ENCODE data around the gene OTX1. TPM values are rescaled to one million over a fixed set of nuclear protein-coding genes. Genes with fewer than 3 reads are reported as not detected.

OTX1 gene
- total and polyA plus RNA-seq, 9 of the 15 experiments (the other 6 are each of a cell fraction or from before 2014, with no cell fraction given), result 0.18 to 7.1 (median 0.58) TPM

GRCh38 chr2:63041592-63041991, 9.0 kb upstream of the OTX1 start (continued):
- TF ChIP-seq, protein P1, sequence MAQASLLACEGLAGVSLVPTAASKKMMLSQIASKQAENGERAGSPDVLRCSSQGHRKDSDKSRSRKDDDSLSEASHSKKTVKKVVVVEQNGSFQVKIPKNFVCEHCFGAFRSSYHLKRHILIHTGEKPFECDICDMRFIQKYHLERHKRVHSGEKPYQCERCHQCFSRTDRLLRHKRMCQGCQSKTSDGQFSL (CRISPR knock-in tag; IDR thresholded peaks at IDR 0.05), result no peak
- TF ChIP-seq, protein P1 (tag; IDR thresholded peaks at IDR 0.05), result no peak
- TF ChIP-seq EHMT2 (IDR thresholded peaks at IDR 0.05) (no peak; the same call in 1 of the 2 replicates), MYC (IDR thresholded peaks at IDR 0.05; ENCODE audit: low read depth, low read length) (peak; percentile 64; the same call in 1 of the 2 replicates), MYC (CRISPR knock-in tag; IDR thresholded peaks at IDR 0.05; ENCODE audit: borderline replicate concordance, low read depth) (no peak), ZNF197 (CRISPR knock-in tag; IDR thresholded peaks at IDR 0.05; ENCODE audit: low read depth) (no peak), CSDE1 (IDR thresholded peaks at IDR 0.05) (no peak), SUPT5H (IDR thresholded peaks at IDR 0.05) (no peak), ZNF384 (IDR thresholded peaks at IDR 0.05; ENCODE audit: low read depth, low read length) (no peak), EP300 (IDR thresholded peaks at IDR 0.05; ENCODE audit: low read length) (peak; percentile 61), HLTF (IDR thresholded peaks at IDR 0.05) (no peak), SPI1 (IDR thresholded peaks at IDR 0.05; ENCODE audit: borderline replicate concordance, low read depth, low read length) (no peak), ZNF217 (CRISPR knock-in tag; IDR thresholded peaks at IDR 0.05) (no peak), SRSF1 (IDR thresholded peaks at IDR 0.05; ENCODE audit: low read depth, low read length) (no peak), HDAC6 (IDR thresholded peaks at IDR 0.05; ENCODE audit: low read depth, low read length) (no peak), TAF1 (IDR thresholded peaks at IDR 0.05; ENCODE audit: control insufficient read depth, extremely low read depth, insufficient read depth, low read length, severe bottlenecking) (no peak), NKRF (IDR thresholded peaks at IDR 0.05; ENCODE audit: borderline replicate concordance) (no peak), ZSCAN32 (CRISPR knock-in tag; IDR thresholded peaks at IDR 0.05) (no peak; the same call in 1 of the 2 replicates), CXXC5 (CRISPR knock-in tag; IDR thresholded peaks at IDR 0.05) (peak; percentile 39; the same call in 1 of the 2 replicates), E2F3 (CRISPR knock-in tag; IDR thresholded peaks at IDR 0.05) (no peak), MAFK (IDR thresholded peaks at IDR 0.05; ENCODE audit: low read length) (no peak), OTX1 (CRISPR knock-in tag; IDR thresholded peaks at IDR 0.05) (no peak), NCOA4 (IDR thresholded peaks at IDR 0.05; ENCODE audit: partially characterized antibody) (no peak), KLF10 (CRISPR knock-in tag; IDR thresholded peaks at IDR 0.05) (no peak), SETDB1 (IDR thresholded peaks at IDR 0.05; ENCODE audit: low read length) (no peak), SRSF7 (optimal IDR thresholded peaks at IDR 0.05; ENCODE audit: low read depth, low read length) (no peak), ZNF124 (CRISPR knock-in tag; IDR thresholded peaks at IDR 0.05) (no peak)
- TF ChIP-seq, protein P2, sequence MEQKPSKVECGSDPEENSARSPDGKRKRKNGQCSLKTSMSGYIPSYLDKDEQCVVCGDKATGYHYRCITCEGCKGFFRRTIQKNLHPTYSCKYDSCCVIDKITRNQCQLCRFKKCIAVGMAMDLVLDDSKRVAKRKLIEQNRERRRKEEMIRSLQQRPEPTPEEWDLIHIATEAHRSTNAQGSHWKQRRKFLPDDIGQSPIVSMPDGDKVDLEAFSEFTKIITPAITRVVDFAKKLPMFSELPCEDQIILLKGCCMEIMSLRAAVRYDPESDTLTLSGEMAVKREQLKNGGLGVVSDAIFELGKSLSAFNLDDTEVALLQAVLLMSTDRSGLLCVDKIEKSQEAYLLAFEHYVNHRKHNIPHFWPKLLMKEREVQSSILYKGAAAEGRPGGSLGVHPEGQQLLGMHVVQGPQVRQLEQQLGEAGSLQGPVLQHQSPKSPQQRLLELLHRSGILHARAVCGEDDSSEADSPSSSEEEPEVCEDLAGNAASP (IDR thresholded peaks at IDR 0.05), result no peak
- TF ChIP-seq, protein P3, sequence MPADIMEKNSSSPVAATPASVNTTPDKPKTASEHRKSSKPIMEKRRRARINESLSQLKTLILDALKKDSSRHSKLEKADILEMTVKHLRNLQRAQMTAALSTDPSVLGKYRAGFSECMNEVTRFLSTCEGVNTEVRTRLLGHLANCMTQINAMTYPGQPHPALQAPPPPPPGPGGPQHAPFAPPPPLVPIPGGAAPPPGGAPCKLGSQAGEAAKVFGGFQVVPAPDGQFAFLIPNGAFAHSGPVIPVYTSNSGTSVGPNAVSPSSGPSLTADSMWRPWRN (IDR thresholded peaks at IDR 0.05; ENCODE audit: low read depth), result no peak
